HCT116 (cell line): ENCODE measurements around the gene YWHAE.

Source experiments
- CEBPB ChIP-seq: IDR thresholded peaks from 2 replicates; pipeline ENCODE4 v1.6.1; 2012; ENCODE audit warnings: low read depth
- ELF1 ChIP-seq: IDR thresholded peaks from 2 replicates; pipeline ENCODE4 v1.6.1; 2012; ENCODE audit warnings: low read depth, borderline replicate concordance
- EZH2 ChIP-seq: fragments of 200-600 bp; sonication (generic); IDR thresholded peaks from 2 replicates; pipeline ENCODE4 v1.6.1; 2017; ENCODE audit warnings: antibody characterized with exemption, mixed run types
- MAX ChIP-seq: IDR thresholded peaks from 2 replicates; pipeline ENCODE4 v1.6.1; 2012
- POLR2A ChIP-seq: IDR thresholded peaks from 2 replicates; pipeline ENCODE4 v1.7.0; 2011; ENCODE audit warnings: borderline replicate concordance; ENCODE audit not compliant: insufficient read depth, insufficient read length; ENCODE audit errors: extremely low read depth
- POLR2AphosphoS5 ChIP-seq: IDR thresholded peaks from 2 replicates; pipeline ENCODE4 v1.6.1; 2011; ENCODE audit warnings: mild to moderate bottlenecking, low read depth, low read length, moderate library complexity
- RAD21 ChIP-seq: IDR thresholded peaks from 2 replicates; pipeline ENCODE4 v1.6.1; 2012; ENCODE audit warnings: low read depth, mild to moderate bottlenecking
- SIN3A ChIP-seq: IDR thresholded peaks from 2 replicates; pipeline ENCODE4 v1.6.1; 2012; ENCODE audit warnings: low read depth
- SP1 ChIP-seq: IDR thresholded peaks from 2 replicates; pipeline ENCODE4 v1.6.1; 2012; ENCODE audit warnings: low read depth
- ZNF274 ChIP-seq: fragments of 200-500 bp; sonication (Bioruptor generic); IDR thresholded peaks from 2 replicates; pipeline ENCODE4 v1.6.1; 2014; ENCODE audit warnings: mild to moderate bottlenecking, low read depth, low read length, inconsistent platforms
- TF ChIP-seq, protein P1 (sequence below), 3 experiments: fragments of 200-600 bp in 1 of 3; sonication (generic) in 1 of 3; IDR thresholded peaks in 2 of 3; conservative IDR thresholded peaks in 1 of 3; 2 replicates each; pipeline ENCODE4 v1.5.1; 2012 to 2017; ENCODE audit warnings: low read depth in 2 of 3, low read length in 2 of 3, antibody characterized with exemption in 1 of 3, borderline replicate concordance in 1 of 3, control low read depth in 1 of 3, mild to moderate bottlenecking in 1 of 3, mixed read lengths in 1 of 3, mixed run types in 1 of 3, moderate library complexity in 1 of 3; ENCODE audit not compliant: insufficient read depth in 1 of 3
- TF ChIP-seq, protein P2 (sequence below): IDR thresholded peaks from 2 replicates; pipeline ENCODE4 v1.6.1; 2011; ENCODE audit warnings: mild to moderate bottlenecking, low read length, moderate library complexity; ENCODE audit not compliant: insufficient replicate concordance; ENCODE audit errors: extremely low read depth

DNA sequence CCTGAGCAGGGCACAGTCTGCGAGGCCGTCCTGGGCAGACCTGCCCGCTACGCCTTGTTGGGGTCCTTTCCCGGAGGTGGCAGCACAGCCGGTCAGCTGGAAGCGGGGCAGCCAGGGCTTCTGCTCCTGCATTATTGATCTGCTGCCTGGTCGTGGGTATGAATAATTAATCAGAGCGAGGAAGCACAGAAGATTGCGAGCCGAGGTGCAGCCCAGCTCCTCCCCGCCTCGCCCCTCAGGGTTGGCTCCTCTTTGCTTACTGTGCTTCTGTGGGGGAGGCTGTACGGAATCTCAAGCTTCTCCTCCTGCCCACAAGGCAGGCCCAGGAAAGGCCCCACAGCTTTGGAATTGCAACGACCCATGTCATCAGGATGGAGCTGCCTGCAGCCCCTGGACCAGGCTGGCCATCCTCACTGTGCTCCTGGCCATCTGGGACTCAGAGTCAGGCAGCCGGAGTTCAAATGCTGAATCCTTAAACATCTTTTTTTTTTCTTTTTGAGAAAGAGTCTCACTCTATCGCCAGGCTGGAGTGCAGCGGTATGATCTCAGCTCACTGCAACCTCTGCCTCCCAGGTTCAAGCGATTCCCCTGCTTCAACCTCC, 95.0 kb downstream of the YWHAE start:
- TF ChIP-seq MAX (no peak), EZH2 (no peak), ELF1 (no peak), SP1 (no peak), CEBPB (no peak), RAD21 (no peak), SIN3A (no peak), POLR2AphosphoS5 (no peak), ZNF274 (no peak), POLR2A (no peak)
- TF ChIP-seq, protein P1, sequence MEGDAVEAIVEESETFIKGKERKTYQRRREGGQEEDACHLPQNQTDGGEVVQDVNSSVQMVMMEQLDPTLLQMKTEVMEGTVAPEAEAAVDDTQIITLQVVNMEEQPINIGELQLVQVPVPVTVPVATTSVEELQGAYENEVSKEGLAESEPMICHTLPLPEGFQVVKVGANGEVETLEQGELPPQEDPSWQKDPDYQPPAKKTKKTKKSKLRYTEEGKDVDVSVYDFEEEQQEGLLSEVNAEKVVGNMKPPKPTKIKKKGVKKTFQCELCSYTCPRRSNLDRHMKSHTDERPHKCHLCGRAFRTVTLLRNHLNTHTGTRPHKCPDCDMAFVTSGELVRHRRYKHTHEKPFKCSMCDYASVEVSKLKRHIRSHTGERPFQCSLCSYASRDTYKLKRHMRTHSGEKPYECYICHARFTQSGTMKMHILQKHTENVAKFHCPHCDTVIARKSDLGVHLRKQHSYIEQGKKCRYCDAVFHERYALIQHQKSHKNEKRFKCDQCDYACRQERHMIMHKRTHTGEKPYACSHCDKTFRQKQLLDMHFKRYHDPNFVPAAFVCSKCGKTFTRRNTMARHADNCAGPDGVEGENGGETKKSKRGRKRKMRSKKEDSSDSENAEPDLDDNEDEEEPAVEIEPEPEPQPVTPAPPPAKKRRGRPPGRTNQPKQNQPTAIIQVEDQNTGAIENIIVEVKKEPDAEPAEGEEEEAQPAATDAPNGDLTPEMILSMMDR (IDR thresholded peaks at IDR 0.05 in 2 of 3, conservative IDR thresholded peaks at IDR 0.05 in 1 of 3; ENCODE audit: borderline replicate concordance in 1 of 3, insufficient read depth in 1 of 3, low read depth in 2 of 3, low read length in 2 of 3), result no peak
- TF ChIP-seq, protein P2, sequence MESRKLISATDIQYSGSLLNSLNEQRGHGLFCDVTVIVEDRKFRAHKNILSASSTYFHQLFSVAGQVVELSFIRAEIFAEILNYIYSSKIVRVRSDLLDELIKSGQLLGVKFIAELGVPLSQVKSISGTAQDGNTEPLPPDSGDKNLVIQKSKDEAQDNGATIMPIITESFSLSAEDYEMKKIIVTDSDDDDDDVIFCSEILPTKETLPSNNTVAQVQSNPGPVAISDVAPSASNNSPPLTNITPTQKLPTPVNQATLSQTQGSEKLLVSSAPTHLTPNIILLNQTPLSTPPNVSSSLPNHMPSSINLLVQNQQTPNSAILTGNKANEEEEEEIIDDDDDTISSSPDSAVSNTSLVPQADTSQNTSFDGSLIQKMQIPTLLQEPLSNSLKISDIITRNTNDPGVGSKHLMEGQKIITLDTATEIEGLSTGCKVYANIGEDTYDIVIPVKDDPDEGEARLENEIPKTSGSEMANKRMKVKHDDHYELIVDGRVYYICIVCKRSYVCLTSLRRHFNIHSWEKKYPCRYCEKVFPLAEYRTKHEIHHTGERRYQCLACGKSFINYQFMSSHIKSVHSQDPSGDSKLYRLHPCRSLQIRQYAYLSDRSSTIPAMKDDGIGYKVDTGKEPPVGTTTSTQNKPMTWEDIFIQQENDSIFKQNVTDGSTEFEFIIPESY, result no peak
